Measurements from ENCODE around the gene EDC4.

DNA sequence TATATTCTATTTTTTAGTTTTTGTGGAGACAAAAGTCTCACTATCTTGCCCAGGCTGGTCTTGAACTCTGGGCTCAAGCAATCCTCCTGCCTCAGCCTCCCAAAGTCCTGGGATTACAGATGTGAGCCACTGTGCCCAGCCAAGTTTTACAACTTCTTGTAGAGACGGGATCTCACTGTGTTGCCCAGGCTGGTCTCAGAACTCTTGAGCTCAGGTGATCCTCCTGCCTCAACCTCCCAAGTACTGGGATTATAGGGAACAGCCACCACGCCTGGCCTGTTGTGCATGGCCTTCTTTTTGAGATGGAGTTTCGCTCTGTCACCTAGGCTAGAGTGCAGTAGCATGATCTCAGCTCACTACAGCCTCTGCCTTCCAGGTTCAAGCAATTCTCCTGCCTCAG, 19.2 kb upstream of the EDC4 start:
- TF ChIP-seq, protein P1, sequence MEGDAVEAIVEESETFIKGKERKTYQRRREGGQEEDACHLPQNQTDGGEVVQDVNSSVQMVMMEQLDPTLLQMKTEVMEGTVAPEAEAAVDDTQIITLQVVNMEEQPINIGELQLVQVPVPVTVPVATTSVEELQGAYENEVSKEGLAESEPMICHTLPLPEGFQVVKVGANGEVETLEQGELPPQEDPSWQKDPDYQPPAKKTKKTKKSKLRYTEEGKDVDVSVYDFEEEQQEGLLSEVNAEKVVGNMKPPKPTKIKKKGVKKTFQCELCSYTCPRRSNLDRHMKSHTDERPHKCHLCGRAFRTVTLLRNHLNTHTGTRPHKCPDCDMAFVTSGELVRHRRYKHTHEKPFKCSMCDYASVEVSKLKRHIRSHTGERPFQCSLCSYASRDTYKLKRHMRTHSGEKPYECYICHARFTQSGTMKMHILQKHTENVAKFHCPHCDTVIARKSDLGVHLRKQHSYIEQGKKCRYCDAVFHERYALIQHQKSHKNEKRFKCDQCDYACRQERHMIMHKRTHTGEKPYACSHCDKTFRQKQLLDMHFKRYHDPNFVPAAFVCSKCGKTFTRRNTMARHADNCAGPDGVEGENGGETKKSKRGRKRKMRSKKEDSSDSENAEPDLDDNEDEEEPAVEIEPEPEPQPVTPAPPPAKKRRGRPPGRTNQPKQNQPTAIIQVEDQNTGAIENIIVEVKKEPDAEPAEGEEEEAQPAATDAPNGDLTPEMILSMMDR (conservative IDR thresholded peaks at IDR 0.05), result no peak
- TF ChIP-seq ZFX (IDR thresholded peaks at IDR 0.05), result no peak

Data from C4-2B (cell line).